HepG2 (cell line): ENCODE data around the gene FAM83G. TPM values are rescaled to one million over a fixed set of nuclear protein-coding genes. Genes with fewer than 3 reads are reported as not detected.
A peak's percentile ranks its signal among the peaks of the same experiment; 100 is the strongest.

Source experiments
- ARID4A ChIP-seq: sonication (generic); formaldehyde crosslinking; IDR thresholded peaks from 2 replicates; pipeline ENCODE4 v1.5.0; 2020; ENCODE audit warnings: mild to moderate bottlenecking, missing genetic modification reagents, borderline replicate concordance
- BRD4 ChIP-seq: sonication (generic); formaldehyde crosslinking; IDR thresholded peaks from 2 replicates; pipeline ENCODE4 v1.4.0; 2020; ENCODE audit warnings: missing genetic modification reagents
- KLF9 ChIP-seq: IDR thresholded peaks from 2 replicates; pipeline ENCODE4 v1.6.1; 2016; ENCODE audit warnings: low read depth
- MIXL1 ChIP-seq: IDR thresholded peaks from 2 replicates; pipeline ENCODE4 v1.6.1; 2016
- POGK ChIP-seq: sonication (generic); formaldehyde crosslinking; conservative IDR thresholded peaks from 2 replicates; pipeline ENCODE4 v1.8.0; 2022; ENCODE audit warnings: mild to moderate bottlenecking, moderate library complexity, missing genetic modification reagents
- SMARCE1 ChIP-seq: fragments of 450-650 bp; IDR thresholded peaks from 2 replicates; pipeline ENCODE4 v1.6.1; 2017; ENCODE audit warnings: borderline replicate concordance
- SOX6 ChIP-seq, 2 experiments: fragments of 450-650 bp in 1 of 2; sonication (generic) in 1 of 2; formaldehyde crosslinking in 1 of 2; IDR thresholded peaks; 2 replicates each; pipeline versions ENCODE4 v1.4.0 to v1.6.1; 2017 to 2020; ENCODE audit warnings: antibody characterized with exemption in 1 of 2, mild to moderate bottlenecking in 1 of 2, missing genetic modification reagents in 1 of 2
- STAG1 ChIP-seq: sonication (generic); formaldehyde crosslinking; IDR thresholded peaks from 2 replicates; pipeline ENCODE4 v1.4.0; 2020; ENCODE audit warnings: missing genetic modification reagents
- TCF7 ChIP-seq: sonication (generic); IDR thresholded peaks from 2 replicates; pipeline ENCODE4 v1.6.1; 2016; ENCODE audit warnings: antibody characterized with exemption, low read depth
- THAP7 ChIP-seq: sonication (generic); formaldehyde crosslinking; IDR thresholded peaks from 2 replicates; pipeline ENCODE4 v1.8.1; 2023; ENCODE audit warnings: mild to moderate bottlenecking, missing genetic modification reagents
- ZBTB14 ChIP-seq: sonication (generic); formaldehyde crosslinking; IDR thresholded peaks from 2 replicates; pipeline ENCODE4 v1.4.0; 2020; ENCODE audit warnings: missing genetic modification reagents
- ZBTB4 ChIP-seq: sonication (generic); formaldehyde crosslinking; IDR thresholded peaks from 2 replicates; pipeline ENCODE4 v1.4.0; 2020; ENCODE audit warnings: missing genetic modification reagents, mild to moderate bottlenecking, borderline replicate concordance
- ZFP36 ChIP-seq: fragments of 150-350 bp; IDR thresholded peaks from 2 replicates; pipeline ENCODE4 v1.6.1; 2018; ENCODE audit warnings: borderline replicate concordance, low read length, low read depth; ENCODE audit not compliant: partially characterized antibody
- ZNF317 ChIP-seq: sonication (generic); formaldehyde crosslinking; IDR thresholded peaks from 2 replicates; pipeline ENCODE4 v1.5.0; 2020; ENCODE audit warnings: mild to moderate bottlenecking, missing genetic modification reagents
- ZNF546 ChIP-seq: sonication (generic); formaldehyde crosslinking; conservative IDR thresholded peaks from 2 replicates; pipeline ENCODE4 v1.8.1; 2023; ENCODE audit warnings: mild to moderate bottlenecking, missing genetic modification reagents
- ZNF616 ChIP-seq: sonication (generic); formaldehyde crosslinking; IDR thresholded peaks from 2 replicates; pipeline ENCODE4 v1.5.0; 2020; ENCODE audit warnings: low read depth, mild to moderate bottlenecking, missing genetic modification reagents
- ZSCAN25 ChIP-seq: sonication (generic); formaldehyde crosslinking; IDR thresholded peaks from 2 replicates; pipeline ENCODE4 v1.8.0; 2022; ENCODE audit warnings: mild to moderate bottlenecking, missing genetic modification reagents
- ZSCAN29 ChIP-seq: sonication (generic); formaldehyde crosslinking; conservative IDR thresholded peaks from 2 replicates; pipeline ENCODE4 v1.4.0; 2020; ENCODE audit warnings: mild to moderate bottlenecking, missing genetic modification reagents
- polyA plus RNA-seq, 8 experiments: library from polyadenylated mRNA; depleted of rRNA in 3 of 8; stranded (reverse) in 7 of 8; unstranded in 1 of 8; fragments of >200 nt; fragmentation: Illumina TruSeq in 4 of 8; extraction: Trizol in 4 of 8; gene quantifications; 2 replicates each; pipeline versions ENCODE4 v1.2.1 to v1.2.3, GENCODE V29; 2011 to 2016; ENCODE audit warnings: low read depth in 4 of 8, missing spikeins in 1 of 8, mixed read lengths in 1 of 8; ENCODE audit not compliant: insufficient read depth in 1 of 8
- total RNA-seq, 5 experiments: library from RNA; depleted of rRNA; stranded (reverse); fragments of >200 nt; fragmentation: Illumina TruSeq; extraction: Trizol; gene quantifications; 2 replicates each; pipeline ENCODE4 v1.2.3, GENCODE V29; 2016; ENCODE audit warnings: low read depth in 1 of 5

The FAM83G gene
- total and polyA plus RNA-seq, 2 of the 13 experiments (the other 11 are each of a cell fraction or from before 2014, with no cell fraction given): 13.7 to 18.6 TPM

- TF ChIP-seq MIXL1 (CRISPR knock-in tag) (peak; percentile 69; the same call in 1 of the 2 replicates), KLF9 (CRISPR knock-in tag) (peak; percentile 78; the same call in 1 of the 2 replicates), ZBTB14 (CRISPR knock-in tag) (no peak), POGK (CRISPR knock-in tag) (peak; percentile 93), ARID4A (CRISPR knock-in tag) (peak; percentile 99), SOX6 (IDR thresholded peaks at IDR 0.05) (no peak), SOX6 (CRISPR knock-in tag; IDR thresholded peaks at IDR 0.05) (peak; percentile 96), ZNF546 (CRISPR knock-in tag) (no peak), ZNF317 (peak; percentile 72; the same call in 1 of the 2 replicates), ZSCAN29 (CRISPR knock-in tag) (peak; percentile 90), STAG1 (CRISPR knock-in tag) (peak; percentile 36; the same call in 1 of the 2 replicates), ZNF616 (peak; percentile 77; the same call in 1 of the 2 replicates), ZFP36 (no peak), ZSCAN25 (peak; percentile 86; the same call in 1 of the 2 replicates), THAP7 (no peak), ZBTB4 (CRISPR knock-in tag) (peak; percentile 95; the same call in 1 of the 2 replicates), TCF7 (peak; percentile 37; the same call in 1 of the 2 replicates), SMARCE1 (no peak), BRD4 (CRISPR knock-in tag) (peak; percentile 63; the same call in 1 of the 2 replicates)
These were observed 15.9 kb downstream of the FAM83G start (continued) for GRCh38 chr17:18988546-18989173.
